HG03521 (cell line): ENCODE data around the gene IQCE.

Experiments used
- ATAC-seq: cut with Tn5 transposase; IDR thresholded peaks from one replicate; pipeline ENCODE4 v1.9.1; 2021; ENCODE audit warnings: mild to moderate bottlenecking, moderate library complexity; ENCODE audit not compliant: unreplicated experiment

IQCE gene

GRCh38 chr7:2631946-2632732 lies 73.4 kb downstream of the IQCE start, which contains the start of gene TTYH3:
Gene TTYH3, plus strand, starts transcription at chr7:2631986. Its CDS starts 170 bp downstream, at chr7:2632156.
- ATAC-seq, result peak; percentile 27

- ATAC-seq, result no peak
Observed at GRCh38 chr7:2632733-2633537, 74.2 kb downstream of the IQCE start.

- no peak for ATAC-seq
Observed at GRCh38 chr7:2633538-2634266, 74.9 kb downstream of the IQCE start.

- no peak for ATAC-seq
Observed at GRCh38 chr7:2634267-2635145, 75.7 kb downstream of the IQCE start.

GRCh38 chr7:2635148-2635668 lies 76.4 kb downstream of the IQCE start:
- no peak for ATAC-seq

- no peak for ATAC-seq
Observed at GRCh38 chr7:2635810-2636701, 77.3 kb downstream of the IQCE start.

- no peak for ATAC-seq
Observed at GRCh38 chr7:2637066-2637471, 78.3 kb downstream of the IQCE start.

- ATAC-seq, result peak; percentile 35
Observed at GRCh38 chr7:2637505-2638223, 78.9 kb downstream of the IQCE start.

GRCh38 chr7:2638224-2638991 lies 79.6 kb downstream of the IQCE start:
- no peak for ATAC-seq

- ATAC-seq, result no peak
Observed at GRCh38 chr7:2639181-2639681, 80.5 kb downstream of the IQCE start.

- no peak for ATAC-seq
Observed at GRCh38 chr7:2639695-2640481, 81.1 kb downstream of the IQCE start.

- no peak for ATAC-seq
Observed at GRCh38 chr7:2640482-2640830, 81.7 kb downstream of the IQCE start.

GRCh38 chr7:2640846-2641316 lies 82.1 kb downstream of the IQCE start:
- ATAC-seq, result no peak

GRCh38 chr7:2641406-2642393 lies 82.9 kb downstream of the IQCE start:
- ATAC-seq, result no peak

GRCh38 chr7:2643386-2644219 lies 84.8 kb downstream of the IQCE start:
- ATAC-seq, result no peak
